Upper lobe of left lung (tissue), 6 donors: ENCODE data around the gene TBL1XR1. TPM values are rescaled to one million over a fixed set of nuclear protein-coding genes. Genes with fewer than 3 reads are reported as not detected.

Experiments
- ATAC-seq, 2 donors: fragments of 200-7000 bp; cut with Tn5 transposase; one replicate each; pipeline ENCODE4 v1.9.1; 2022; ENCODE audit warnings: mild to moderate bottlenecking in 2 of 2, moderate library complexity in 2 of 2; ENCODE audit not compliant: low FRiP score in 2 of 2
- DNase-seq, 2 donors: peaks; one replicate each; pipeline ENCODE4 v3.0.0-alpha.2; 2019 to 2020
- H3K27ac ChIP-seq, 4 donors: fragments of 200-600 bp; sonication (generic); one replicate each; pipeline ENCODE4 v1.5.1; 2016 to 2019
- H3K27me3 ChIP-seq, 4 donors: fragments of 200-600 bp; sonication (generic); one replicate each; pipeline ENCODE4 v1.5.1; 2017 to 2019
- H3K36me3 ChIP-seq, 4 donors: fragments of 200-600 bp; sonication (generic); one replicate each; pipeline ENCODE4 v1.5.1; 2016 to 2019
- H3K4me1 ChIP-seq, 4 donors: fragments of 200-600 bp; sonication (generic); one replicate each; pipeline ENCODE4 v1.5.1; 2018 to 2019
- H3K4me3 ChIP-seq, 4 donors: fragments of 200-600 bp; sonication (generic); one replicate each; pipeline ENCODE4 v1.5.1; 2017 to 2019; ENCODE audit warnings: mild to moderate bottlenecking in 2 of 4, moderate library complexity in 1 of 4
- H3K9me3 ChIP-seq, 4 donors: fragments of 200-600 bp; sonication (generic); one replicate each; pipeline ENCODE4 v1.5.1; 2018 to 2019
- CTCF ChIP-seq, 6 experiments: fragments of 450-650 bp in 4 of 6; fragments of 200-600 bp in 2 of 6; sonication (generic) in 2 of 6; IDR thresholded peaks; one replicate each; pipeline ENCODE4 v1.5.1; 2016 to 2019; ENCODE audit warnings: antibody characterized with exemption in 6 of 6
- EP300 ChIP-seq, 4 donors: sonication (generic); formaldehyde crosslinking; IDR thresholded peaks; one replicate each; pipeline ENCODE4 v1.5.1; 2017; ENCODE audit warnings: antibody characterized with exemption in 4 of 4, control low read depth in 2 of 4
- POLR2A ChIP-seq, 4 donors: fragments of 450-650 bp; IDR thresholded peaks; one replicate each; pipeline ENCODE4 v1.5.1; 2016 to 2017; ENCODE audit warnings: antibody characterized with exemption in 4 of 4, mild to moderate bottlenecking in 2 of 4
- POLR2AphosphoS5 ChIP-seq, 2 donors: sonication (generic); formaldehyde crosslinking; IDR thresholded peaks; one replicate each; pipeline ENCODE4 v1.5.1; 2017; ENCODE audit warnings: antibody characterized with exemption in 2 of 2
- WGBS, 2 donors: methylation state at CpG; one replicate each; pipeline ENCODE4 v1.1.5; 2017 to 2018; 5-methylcytosine and 5-hydroxymethylcytosine counted together
- total RNA-seq, 6 donors: library from RNA; depleted of rRNA in 4 of 6; stranded (reverse); fragments of >200 nt in 4 of 6; gene quantifications; one replicate each; pipeline versions ENCODE4 v1.1.0 to v1.2.1, GENCODE V29; 2016 to 2021
- donor health status: DM: no; HTN: no; CAD: no; lungs with moderate emphysema.
- donor health status: DM: no; HTN: yes; CAD: no; lungs with severe emphysema.

TBL1XR1 gene
- total RNA-seq, 6 donors from 2014 or later = 46.1 to 156 (median 86.6) TPM

- no peak for DNase-seq
- no peaks in the 10 kb centered on the region for H3K27me3 ChIP-seq
- H3K9me3 ChIP-seq = no peaks in the 10 kb centered on the region
- H3K4me3 ChIP-seq = no peak overlapping the region
- H3K36me3 ChIP-seq = no peaks in the 10 kb centered on the region
- TF ChIP-seq EP300 (IDR thresholded peaks at IDR 0.05) (no peak), POLR2A (IDR thresholded peaks at IDR 0.05) (no peak), CTCF (IDR thresholded peaks at IDR 0.05) (no peak), POLR2AphosphoS5 (IDR thresholded peaks at IDR 0.05) (no peak)
- no peak for ATAC-seq
- H3K27ac ChIP-seq = no peak overlapping the region
- WGBS, 2 donors = 43 to 46% methylated on average over 8 of the region's 8 CpGs
- peaks cover 13 to 38% (median 21%) of the 10 kb centered on the region in 4 donors for H3K4me1 ChIP-seq
Measured at GRCh38 chr3:177177749-177178221, 19.5 kb downstream of the TBL1XR1 start.

GRCh38 chr3:177174607-177175170 is 22.6 kb downstream of the TBL1XR1 start:
- WGBS, 2 donors = 59% methylated on average over 5 of the region's 5 CpGs
- Histone ChIP-seq H3K36me3 (no peaks in the 10 kb centered on the region), H3K4me1 (peaks cover 14 to 39% (median 19%) of the 10 kb centered on the region in 4 donors), H3K27ac (no peak overlapping the region), H3K9me3 (no peaks in the 10 kb centered on the region), H3K27me3 (no peaks in the 10 kb centered on the region), H3K4me3 (no peak overlapping the region)
- DNase-seq (no peak), ATAC-seq (no peak)
- TF ChIP-seq EP300 (IDR thresholded peaks at IDR 0.05) (no peak), POLR2AphosphoS5 (IDR thresholded peaks at IDR 0.05) (no peak), POLR2A (IDR thresholded peaks at IDR 0.05) (no peak), CTCF (IDR thresholded peaks at IDR 0.05) (no peak)

- H3K4me3 ChIP-seq = no peak overlapping the region
Measured at GRCh38 chr3:177169936-177170722, 27.2 kb downstream of the TBL1XR1 start.

GRCh38 chr3:177168431-177168830 is 28.9 kb downstream of the TBL1XR1 start:
- ATAC-seq (no peak), DNase-seq (no peak)
- H3K4me3 ChIP-seq = no peak overlapping the region
- 76 to 87% methylated on average over 4 of the region's 4 CpGs for WGBS, 2 donors
- no peaks in the 10 kb centered on the region for H3K9me3 ChIP-seq
- H3K27me3 ChIP-seq = no peaks in the 10 kb centered on the region
- no peak for TF ChIP-seq CTCF (IDR thresholded peaks at IDR 0.05)
- no peak for TF ChIP-seq POLR2A (IDR thresholded peaks at IDR 0.05)
- H3K4me1 ChIP-seq = peaks cover 3 to 28% (median 10%) of the 10 kb centered on the region in 4 donors
- no peak overlapping the region for H3K27ac ChIP-seq
- H3K36me3 ChIP-seq = no peaks in the 10 kb centered on the region

More at GRCh38 chr3:177169936-177170722, 27.2 kb downstream of the TBL1XR1 start:
- no peaks in the 10 kb centered on the region for H3K9me3 ChIP-seq
- ATAC-seq = no peak
- no peaks in the 10 kb centered on the region for H3K27me3 ChIP-seq
- TF ChIP-seq EP300 (IDR thresholded peaks at IDR 0.05) (no peak), POLR2AphosphoS5 (IDR thresholded peaks at IDR 0.05) (no peak), CTCF (IDR thresholded peaks at IDR 0.05) (no peak), POLR2A (IDR thresholded peaks at IDR 0.05) (no peak)
- DNase-seq = no peak
- no peak overlapping the region for H3K27ac ChIP-seq
- H3K4me1 ChIP-seq = peaks cover 12 to 36% (median 14%) of the 10 kb centered on the region in 4 donors
- H3K36me3 ChIP-seq = no peaks in the 10 kb centered on the region
- WGBS, 2 donors = 72 to 77% methylated on average over 4 of the region's 4 CpGs
